Neural cell (in vitro differentiated cells): ENCODE measurements around the gene ARFGEF3. TPM values are rescaled to one million over a fixed set of nuclear protein-coding genes. Genes with fewer than 3 reads are reported as not detected.

Source experiments
- H2AFZ ChIP-seq: fragments of 200-600, 300-800 bp; sonication (generic), shearing (Covaris generic); 2 replicates; pipeline ENCODE4 v1.6.0; 2014; ENCODE audit warnings: low read depth, mild to moderate bottlenecking, antibody characterized with exemption, low read length, moderate library complexity
- H3F3A ChIP-seq: fragments of 200-600 bp; shearing (Covaris generic); 2 replicates; pipeline ENCODE4 v1.6.1; 2016; ENCODE audit warnings: mild to moderate bottlenecking, moderate library complexity, mixed read lengths, antibody characterized with exemption, low read length; ENCODE audit not compliant: insufficient read depth, poor library complexity, severe bottlenecking
- H3K27ac ChIP-seq: fragments of 200-600, 300-800 bp; sonication (generic), shearing (Covaris generic); 2 replicates; pipeline ENCODE4 v1.5.1; 2014; ENCODE audit warnings: mild to moderate bottlenecking, low read length, moderate library complexity
- H3K27me3 ChIP-seq: fragments of 300-800, 200-600 bp; sonication (generic), shearing (Covaris generic); 2 replicates; pipeline ENCODE4 v1.6.0; 2014; ENCODE audit warnings: mild to moderate bottlenecking, low read depth, low read length, moderate library complexity; ENCODE audit not compliant: insufficient read depth
- H3K36me3 ChIP-seq: fragments of 300-800, 200-600 bp; sonication (generic), shearing (Covaris generic); 2 replicates; pipeline ENCODE4 v1.5.1; 2014; ENCODE audit warnings: mild to moderate bottlenecking, antibody characterized with exemption, low read length, moderate library complexity; ENCODE audit not compliant: insufficient read depth
- H3K4me2 ChIP-seq: fragments of 300-800, 200-600 bp; sonication (generic), shearing (Covaris generic); 2 replicates; pipeline ENCODE4 v1.6.0; 2014; ENCODE audit warnings: mild to moderate bottlenecking, low read length
- H3K4me3 ChIP-seq: fragments of 300-800, 200-600 bp; sonication (generic), shearing (Covaris generic); 2 replicates; pipeline ENCODE4 v1.5.1; 2014; ENCODE audit warnings: mild to moderate bottlenecking, low read length, moderate library complexity
- H3K79me2 ChIP-seq: fragments of 200-600 bp; shearing (Covaris generic); replicated peaks from 2 replicates; pipeline ENCODE4 v1.6.0; 2014; ENCODE audit warnings: mild to moderate bottlenecking, low read length, moderate library complexity; ENCODE audit not compliant: insufficient read depth
- H3K9ac ChIP-seq: fragments of 300-800, 200-600 bp; sonication (generic), shearing (Covaris generic); 2 replicates; pipeline ENCODE4 v1.6.1; 2016; ENCODE audit warnings: mild to moderate bottlenecking, low read length, mixed read lengths
- H3K9me2 ChIP-seq: fragments of 200-600 bp; shearing (Covaris generic); 2 replicates; pipeline ENCODE4 v1.6.1; 2016; ENCODE audit warnings: mild to moderate bottlenecking, low read length, mixed read lengths; ENCODE audit not compliant: insufficient read depth
- H3K9me3 ChIP-seq: fragments of 200-600, 300-800 bp; sonication (generic), shearing (Covaris generic); 2 replicates; pipeline ENCODE4 v1.6.1; 2016; ENCODE audit warnings: mild to moderate bottlenecking, mixed run types, low read length, moderate library complexity, mixed read lengths
- H4K20me1 ChIP-seq: fragments of 200-600 bp; shearing (Covaris generic); 2 replicates; pipeline ENCODE4 v1.6.1; 2016; ENCODE audit warnings: mild to moderate bottlenecking, mixed run types; ENCODE audit not compliant: insufficient read depth
- CTCF ChIP-seq: fragments of 450-650 bp; IDR thresholded peaks from 2 replicates; pipeline ENCODE4 v1.5.1; 2014; ENCODE audit warnings: antibody characterized with exemption, mild to moderate bottlenecking, moderate library complexity; ENCODE audit not compliant: poor library complexity, severe bottlenecking
- EP300 ChIP-seq: fragments of 450-650 bp; conservative IDR thresholded peaks from 2 replicates; pipeline ENCODE4 v1.6.1; 2014; ENCODE audit warnings: antibody characterized with exemption, mild to moderate bottlenecking, moderate library complexity; ENCODE audit not compliant: poor library complexity, severe bottlenecking
- EZH2 ChIP-seq: fragments of 200-600, 300-800 bp; shearing (Covaris generic), sonication (generic); IDR thresholded peaks from 2 replicates; pipeline ENCODE4 v1.6.1; 2014; ENCODE audit warnings: antibody characterized with exemption, low read length, borderline replicate concordance, mild to moderate bottlenecking; ENCODE audit not compliant: insufficient read depth, poor library complexity, severe bottlenecking
- MXI1 ChIP-seq: fragments of 450-650 bp; conservative IDR thresholded peaks from 2 replicates; pipeline ENCODE4 v1.6.1; 2014; ENCODE audit warnings: antibody characterized with exemption, mild to moderate bottlenecking; ENCODE audit not compliant: poor library complexity, severe bottlenecking
- POLR2AphosphoS5 ChIP-seq: IDR thresholded peaks from 2 replicates; pipeline ENCODE4 v1.6.1; 2012
- RAD21 ChIP-seq: fragments of 450-650 bp; conservative IDR thresholded peaks from 2 replicates; pipeline ENCODE4 v1.6.1; 2014; ENCODE audit warnings: antibody characterized with exemption, mild to moderate bottlenecking, moderate library complexity
- REST ChIP-seq: IDR thresholded peaks from 2 replicates; pipeline ENCODE4 v1.6.1; 2012; ENCODE audit warnings: borderline replicate concordance
- SMC3 ChIP-seq: fragments of 450-650 bp; conservative IDR thresholded peaks from 2 replicates; pipeline ENCODE4 v1.6.1; 2014; ENCODE audit warnings: antibody characterized with exemption, mild to moderate bottlenecking, moderate library complexity; ENCODE audit not compliant: poor library complexity
- TAF1 ChIP-seq: IDR thresholded peaks from 2 replicates; pipeline ENCODE4 v1.6.1; 2012; ENCODE audit warnings: low read depth
- polyA plus RNA-seq: library from polyadenylated mRNA; depleted of rRNA; stranded (reverse); fragments of >200 nt; gene quantifications from 2 replicates; pipeline ENCODE4 v1.2.3, GENCODE V29; 2014

The ARFGEF3 gene
- polyA plus RNA-seq, 1 donor from 2014 or later = 4.6 TPM

GRCh38 chr6:138235693-138236092 lies 74.0 kb downstream of the ARFGEF3 start:
- no peaks in the 10 kb centered on the region for H3K79me2 ChIP-seq
- H3F3A ChIP-seq = no peaks in the 10 kb centered on the region
- TF ChIP-seq EP300 = no peak
- TF ChIP-seq TAF1 = no peak
- TF ChIP-seq POLR2AphosphoS5 = no peak
- TF ChIP-seq SMC3 = no peak
- TF ChIP-seq RAD21 = no peak
- TF ChIP-seq CTCF = no peak
- no peak for TF ChIP-seq REST
- no peak for TF ChIP-seq EZH2
- no peak for TF ChIP-seq MXI1
- H3K9ac ChIP-seq = no peak overlapping the region
- H2AFZ ChIP-seq = no peak overlapping the region
- no peak overlapping the region for H3K4me3 ChIP-seq
- no peaks in the 10 kb centered on the region for H3K36me3 ChIP-seq
- no peaks in the 10 kb centered on the region for H3K9me3 ChIP-seq
- no peaks in the 10 kb centered on the region for H3K27me3 ChIP-seq
- H4K20me1 ChIP-seq = no peaks in the 10 kb centered on the region
- H3K4me2 ChIP-seq = no peak overlapping the region
- H3K27ac ChIP-seq = no peak overlapping the region
- H3K9me2 ChIP-seq = no peaks in the 10 kb centered on the region

- H3K9ac ChIP-seq = no peak overlapping the region
- H2AFZ ChIP-seq = no peak overlapping the region
- no peaks in the 10 kb centered on the region for H3K9me2 ChIP-seq
- no peaks in the 10 kb centered on the region for H3K9me3 ChIP-seq
- H3K4me3 ChIP-seq = no peak overlapping the region
- H3K27me3 ChIP-seq = no peaks in the 10 kb centered on the region
- H3K27ac ChIP-seq = no peak overlapping the region
- no peaks in the 10 kb centered on the region for H4K20me1 ChIP-seq
- no peaks in the 10 kb centered on the region for H3F3A ChIP-seq
- no peaks in the 10 kb centered on the region for H3K36me3 ChIP-seq
- no peak overlapping the region for H3K4me2 ChIP-seq
- H3K79me2 ChIP-seq = no peaks in the 10 kb centered on the region
- TF ChIP-seq EZH2 (no peak), TAF1 (no peak), RAD21 (no peak), SMC3 (no peak), MXI1 (no peak), POLR2AphosphoS5 (no peak), REST (no peak), CTCF (no peak), EP300 (no peak)
Measured at GRCh38 chr6:138237463-138237862, 75.7 kb downstream of the ARFGEF3 start.
